Activated CD4-positive, alpha-beta T cell treated with anti-CD3 and anti-CD28 coated beads, Interleukin-2, amount 50 U/mL, for 48 hours (primary cell): ENCODE results near the gene XRCC4.
"Not testable (repeated sequence)": the region's sequence is repeated elsewhere in the genome, so short reads cannot be mapped to it uniquely, and the experiment has no call there.

Source experiments
- DNase-seq, 2 experiments: peaks; one replicate each; pipeline ENCODE4 v3.0.0-alpha.2; 2020

Gene XRCC4

GRCh38 chr5:83192947-83193346 is 115.6 kb downstream of the XRCC4 start:
- no peak for DNase-seq

GRCh38 chr5:83197326-83197967 is 120.1 kb downstream of the XRCC4 start:
- DNase-seq: no peak

- DNase-seq: no peak
Observed at GRCh38 chr5:83199126-83199525, 121.8 kb downstream of the XRCC4 start.

DNA sequence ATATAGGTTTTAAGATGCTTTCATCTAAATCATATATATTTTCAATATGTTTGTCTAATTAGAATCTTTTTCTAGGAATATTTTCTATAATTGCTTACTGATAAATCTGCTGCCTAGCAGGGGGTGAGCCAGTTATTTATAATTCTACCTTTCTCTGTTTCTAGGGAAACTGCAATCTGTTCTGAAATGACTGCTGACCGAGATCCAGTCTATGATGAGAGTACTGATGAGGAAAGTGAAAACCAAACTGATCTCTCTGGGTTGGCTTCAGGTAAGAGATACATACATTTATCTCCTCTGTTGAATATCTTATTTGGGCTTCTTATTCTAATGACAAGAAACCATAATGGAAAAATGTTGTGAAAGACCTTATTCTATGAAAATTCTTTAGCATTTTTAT is 127.3 kb downstream of the XRCC4 start:
- no peak for DNase-seq

GRCh38 chr5:83209963-83210362 is 132.6 kb downstream of the XRCC4 start:
- no peak for DNase-seq

GRCh38 chr5:83219077-83219476 is 141.7 kb downstream of the XRCC4 start:
- DNase-seq: no peak

GRCh38 chr5:83219495-83219894 is 142.1 kb downstream of the XRCC4 start:
- DNase-seq: no peak

- DNase-seq: no peak
Observed at GRCh38 chr5:83220331-83220730, 143.0 kb downstream of the XRCC4 start.

DNA sequence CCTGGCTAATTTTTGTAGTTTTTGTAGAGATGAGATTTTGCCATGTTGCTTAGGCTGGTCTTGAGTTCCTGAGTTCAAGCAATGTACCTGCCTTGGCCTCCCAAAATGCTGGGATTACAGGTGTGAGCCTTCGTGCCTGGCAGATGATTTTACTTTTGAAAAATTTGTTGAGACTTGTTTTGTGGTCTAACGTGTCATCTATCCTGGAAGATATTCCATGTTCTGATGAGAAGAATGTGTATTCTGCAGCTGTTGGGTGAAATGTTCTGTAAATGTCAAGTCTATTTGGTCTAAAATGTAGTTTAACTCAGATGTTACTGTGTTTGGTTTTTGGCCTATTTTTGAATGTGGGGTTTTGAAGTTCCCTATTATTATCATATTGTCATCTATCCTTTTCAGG is 145.6 kb downstream of the XRCC4 start:
- DNase-seq: no peak

GRCh38 chr5:83227611-83228010 is 150.3 kb downstream of the XRCC4 start:
- no peak for DNase-seq

DNA sequence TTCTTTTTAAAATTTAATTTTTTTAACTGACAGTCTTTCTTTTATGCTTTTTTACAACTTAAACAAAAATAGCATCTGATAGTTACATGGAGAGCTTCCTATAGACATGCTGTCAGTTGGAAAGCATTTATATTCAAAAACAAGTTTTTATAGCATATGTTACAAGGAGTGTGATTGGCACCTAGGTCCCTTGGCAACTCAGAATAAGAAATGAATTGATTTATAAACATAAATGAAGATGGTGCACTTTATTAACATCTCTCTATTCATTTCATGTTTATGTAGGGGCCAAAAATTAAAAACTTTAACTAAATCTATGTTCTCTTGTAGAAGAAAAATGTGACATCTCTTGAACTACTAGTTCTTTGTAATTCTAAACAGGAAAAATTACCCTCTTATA is 153.2 kb downstream of the XRCC4 start:
- no peak for DNase-seq

DNA sequence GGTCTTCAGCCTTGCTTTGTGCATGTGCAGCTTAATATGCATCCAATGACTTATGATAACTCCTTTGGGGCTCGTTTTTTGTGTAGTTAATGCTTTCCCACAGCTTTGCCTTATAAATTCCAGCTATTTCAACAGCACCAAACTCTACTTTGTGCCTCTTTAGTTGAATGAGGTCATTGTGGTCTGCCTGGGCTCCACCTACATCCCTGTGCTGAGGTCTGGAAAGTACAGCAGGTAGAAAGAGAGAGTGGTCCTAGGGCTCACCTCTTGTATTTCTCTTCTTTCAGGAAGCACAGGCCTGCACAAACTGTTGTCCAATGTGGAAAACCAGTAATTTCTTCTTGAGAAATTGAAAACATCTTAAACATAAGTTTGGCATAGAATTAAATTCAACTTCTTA is 167.2 kb downstream of the XRCC4 start:
- DNase-seq: no peak

GRCh38 chr5:83245037-83245436 is 167.7 kb downstream of the XRCC4 start:
- DNase-seq: no peak

GRCh38 chr5:83246071-83246470 is 168.7 kb downstream of the XRCC4 start:
- no peak for DNase-seq

- DNase-seq: no peak
Observed at GRCh38 chr5:83249156-83249555, 171.8 kb downstream of the XRCC4 start.

DNA sequence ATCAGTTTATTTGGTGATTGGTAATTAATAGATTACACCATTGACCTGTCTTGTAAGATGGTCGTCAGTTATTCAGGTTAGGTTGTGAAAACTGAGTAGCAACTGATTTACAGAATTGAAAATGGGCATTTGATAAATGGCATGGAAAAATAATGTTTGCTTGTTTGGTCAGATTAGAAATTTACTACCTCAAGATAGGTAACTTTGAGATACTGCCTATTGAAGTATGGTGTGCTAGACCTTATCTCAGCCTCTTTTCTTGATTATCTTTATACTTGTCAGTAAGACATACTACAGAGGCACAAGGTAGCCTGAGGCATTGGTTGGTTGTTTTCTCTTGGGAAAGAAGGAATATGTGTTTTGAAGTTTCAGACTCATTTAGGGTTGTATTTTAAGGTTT is 174.5 kb downstream of the XRCC4 start:
- DNase-seq: no peak

- no peak for DNase-seq
Observed at GRCh38 chr5:83253720-83254119, 176.4 kb downstream of the XRCC4 start.

DNA sequence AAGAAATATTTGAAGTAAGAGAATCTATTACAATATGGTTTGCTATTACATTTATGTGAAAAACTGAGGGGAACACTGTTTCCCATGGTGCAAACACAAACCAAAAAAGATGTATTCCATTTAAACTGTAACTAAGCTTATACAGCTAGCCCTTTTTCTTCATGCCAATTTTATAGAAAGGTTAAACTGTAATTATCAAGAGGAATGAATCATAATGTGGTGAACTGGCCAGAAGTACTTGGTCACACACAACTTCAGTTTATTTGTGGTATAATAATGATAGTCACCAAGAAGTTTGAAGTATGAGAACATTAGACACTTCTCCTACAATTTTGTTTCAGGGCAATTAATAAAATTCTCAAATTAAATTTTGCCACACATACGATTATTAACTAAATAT is 177.9 kb downstream of the XRCC4 start:
- no peak for DNase-seq

DNA sequence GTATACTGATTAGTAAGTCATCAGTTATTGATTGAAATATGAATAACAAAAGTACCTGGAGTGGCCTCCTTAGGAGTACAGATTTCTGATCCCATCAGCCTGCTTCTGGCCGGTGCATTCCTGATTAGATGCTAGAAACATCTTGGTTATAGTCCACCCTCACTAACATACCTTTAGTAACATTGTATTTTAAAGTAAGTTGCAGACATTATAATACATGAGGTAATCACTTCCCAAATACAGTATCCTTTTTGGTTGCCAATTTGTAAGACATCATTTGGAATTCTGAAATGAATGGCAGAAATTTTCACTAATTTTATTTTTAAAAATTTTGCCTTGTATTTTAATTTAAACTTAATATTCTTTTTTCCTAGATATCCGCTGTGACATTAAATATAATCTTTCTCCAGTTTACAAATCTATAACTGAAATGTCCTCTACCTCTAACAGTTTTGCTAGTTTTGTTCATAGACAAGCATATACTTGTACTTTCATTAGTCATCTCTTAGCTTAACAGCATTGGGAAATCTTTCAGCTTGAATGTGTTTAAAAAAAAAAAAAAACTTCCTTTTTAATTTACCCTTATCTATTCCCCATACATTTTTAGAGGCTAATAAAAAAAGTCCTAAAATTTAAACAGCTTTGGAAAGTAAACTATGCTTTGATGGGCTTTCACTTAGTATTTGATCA is 178.9 kb downstream of the XRCC4 start:
- no peak for DNase-seq

DNA sequence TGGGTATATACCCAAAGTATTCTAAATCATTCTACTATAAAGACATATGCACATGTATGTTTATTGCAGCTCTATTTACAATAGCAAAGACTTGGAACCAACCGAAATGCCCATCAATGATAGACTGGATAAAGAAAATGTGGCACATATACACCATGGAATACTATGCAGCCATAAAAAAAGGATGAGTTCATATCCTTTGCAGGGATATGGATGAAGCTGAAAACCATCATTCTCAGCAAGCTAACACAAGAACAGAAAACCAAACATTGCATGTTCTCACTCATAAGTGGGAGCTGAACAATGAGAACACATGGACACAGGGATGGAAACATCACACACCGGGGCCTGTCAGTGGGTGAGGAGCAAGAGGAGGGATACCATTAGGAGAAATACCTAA is 180.3 kb downstream of the XRCC4 start:
- not testable (repeated sequence) for DNase-seq

DNA sequence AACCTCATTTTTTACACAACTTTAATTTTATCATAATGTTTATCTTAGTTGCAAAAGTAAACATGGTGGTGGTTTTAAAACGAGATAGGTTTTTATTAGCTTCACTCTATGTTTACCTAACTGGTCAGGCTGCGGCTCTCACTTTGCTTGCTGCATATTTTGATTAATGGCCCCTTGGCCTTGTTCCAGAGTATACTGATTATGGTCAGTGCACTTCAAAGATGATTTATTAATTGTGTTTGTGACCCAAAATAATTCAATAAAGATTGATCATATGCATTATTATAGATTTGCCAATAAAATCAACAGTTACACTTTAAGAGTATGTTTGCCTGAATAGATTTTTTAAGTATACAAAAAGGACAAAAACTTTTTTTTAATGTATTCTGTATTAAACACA is 188.0 kb downstream of the XRCC4 start:
- no peak for DNase-seq

GRCh38 chr5:83270311-83270710 is 193.0 kb downstream of the XRCC4 start:
- DNase-seq: no peak

- DNase-seq: no peak
Observed at GRCh38 chr5:83277154-83277553, 199.8 kb downstream of the XRCC4 start.

DNA sequence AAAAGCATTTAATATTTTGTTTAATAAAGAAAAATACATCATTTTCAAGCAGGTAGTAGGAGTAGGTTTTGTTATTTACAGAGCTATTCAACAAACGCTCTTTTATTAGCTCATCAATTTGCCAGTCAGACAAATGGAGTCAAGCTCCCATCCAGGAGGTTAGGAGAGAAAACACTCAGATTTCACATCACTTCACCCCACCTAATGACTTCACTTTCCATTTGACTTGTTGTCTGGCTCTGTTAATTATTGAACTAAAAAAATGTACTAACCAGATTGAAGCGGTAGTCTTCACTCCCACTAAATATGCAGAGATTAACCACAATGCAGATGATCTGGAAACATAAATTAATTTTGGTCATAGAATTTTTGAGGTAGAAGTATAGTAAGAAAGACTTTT is 200.6 kb downstream of the XRCC4 start:
- no peak for DNase-seq

DNA sequence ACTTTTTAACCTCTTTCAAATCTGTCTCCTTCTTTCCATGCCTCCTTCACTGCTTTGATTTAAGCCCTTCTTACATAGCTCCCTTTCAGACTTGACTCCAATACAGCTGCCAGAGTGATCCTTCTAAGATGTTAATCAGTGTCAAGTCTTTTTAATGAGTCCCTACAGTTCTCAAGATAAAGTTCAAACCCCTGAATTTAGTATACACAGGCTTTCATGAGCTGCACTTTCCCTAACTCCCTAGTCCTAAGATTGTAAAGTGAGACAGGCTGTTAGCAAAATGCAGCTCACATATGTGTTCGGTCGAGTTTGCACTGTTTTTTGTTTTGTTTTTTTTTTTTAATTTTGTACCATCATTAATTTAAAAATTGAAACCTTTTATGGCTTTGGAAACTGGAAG is 203.8 kb downstream of the XRCC4 start:
- no peak for DNase-seq
